ENCODE results near the gene SHQ1.
A peak's percentile ranks its signal among the peaks of the same experiment; 100 is the strongest.

Gene SHQ1

GRCh38 chr3:72847751-72848702 is at the start of gene SHQ1:
SHQ1 (minus strand) TSS chr3:72848445; CDS start chr3:72848340, 105 bp downstream.
- Histone ChIP-seq H3K9me3 (ENCODE audit: low read length) (no peaks in the 10 kb centered on the region), H3K4me1 (ENCODE audit: insufficient read depth, low read length) (peaks cover 14% of the 10 kb centered on the region), H3K36me3 (ENCODE audit: insufficient read depth, low read length) (no peaks in the 10 kb centered on the region), H3K27me3 (ENCODE audit: insufficient read depth, low read length) (peaks cover 8% of the 10 kb centered on the region), H3K4me3 (ENCODE audit: low read length) (peak within 1 kb of the TSS; percentile 61), H2AFZ (ENCODE audit: low read depth, low read length) (peak within 1 kb of the TSS; percentile 72)

- Histone ChIP-seq H3K27me3 (ENCODE audit: insufficient read depth, low read length) (peaks cover 77% of the 10 kb centered on the region), H3K36me3 (ENCODE audit: insufficient read depth, low read length) (no peaks in the 10 kb centered on the region), H3K4me1 (ENCODE audit: insufficient read depth, low read length) (no peaks in the 10 kb centered on the region), H2AFZ (ENCODE audit: low read depth, low read length) (no peak overlapping the region), H3K9me3 (ENCODE audit: low read length) (no peaks in the 10 kb centered on the region), H3K4me3 (ENCODE audit: low read length) (no peak overlapping the region)
These were observed 49.4 kb upstream of the SHQ1 start for GRCh38 chr3:72897758-72898007.

DNA sequence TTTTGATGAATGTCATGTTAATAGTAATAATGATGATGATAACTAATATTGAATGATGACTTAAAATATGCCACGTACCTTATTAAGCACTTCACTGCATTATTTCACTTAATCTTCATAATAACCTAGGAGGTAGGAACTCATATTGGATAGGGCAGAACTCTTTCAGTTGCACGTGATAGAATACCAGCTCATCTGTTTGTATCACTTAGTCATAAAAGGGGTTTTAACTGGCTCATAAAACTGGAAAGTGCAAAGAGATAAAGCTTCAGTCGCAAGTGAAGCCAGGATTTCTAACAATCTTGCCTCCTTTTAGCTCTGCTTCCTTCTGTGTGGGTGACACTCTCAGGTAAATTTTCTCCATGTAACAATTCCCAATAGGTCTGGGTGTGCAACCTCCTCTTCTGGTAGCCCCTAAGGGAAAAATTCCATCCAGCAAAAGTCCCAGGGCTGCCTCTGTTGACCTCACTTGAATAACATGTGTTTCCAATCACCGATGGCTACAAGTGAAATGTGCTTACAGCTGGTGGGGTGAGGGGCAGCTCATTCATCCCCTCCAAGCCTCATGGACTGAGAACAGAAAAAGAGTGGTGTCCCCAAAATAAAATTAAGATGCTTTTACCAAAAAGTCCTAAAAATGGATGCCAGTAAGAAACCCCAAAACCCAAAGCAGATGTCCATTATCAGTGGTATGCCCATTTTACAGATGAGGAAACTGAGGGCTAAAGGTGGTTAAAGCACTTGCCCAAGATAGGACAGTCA is 48.9 kb upstream of the SHQ1 start:
- Histone ChIP-seq H3K27me3 (ENCODE audit: insufficient read depth, low read length) (peaks cover 79% of the 10 kb centered on the region), H2AFZ (ENCODE audit: low read depth, low read length) (no peak overlapping the region), H3K9me3 (ENCODE audit: low read length) (no peaks in the 10 kb centered on the region), H3K4me3 (ENCODE audit: low read length) (no peak overlapping the region), H3K36me3 (ENCODE audit: insufficient read depth, low read length) (no peaks in the 10 kb centered on the region), H3K4me1 (ENCODE audit: insufficient read depth, low read length) (no peaks in the 10 kb centered on the region)

DNA sequence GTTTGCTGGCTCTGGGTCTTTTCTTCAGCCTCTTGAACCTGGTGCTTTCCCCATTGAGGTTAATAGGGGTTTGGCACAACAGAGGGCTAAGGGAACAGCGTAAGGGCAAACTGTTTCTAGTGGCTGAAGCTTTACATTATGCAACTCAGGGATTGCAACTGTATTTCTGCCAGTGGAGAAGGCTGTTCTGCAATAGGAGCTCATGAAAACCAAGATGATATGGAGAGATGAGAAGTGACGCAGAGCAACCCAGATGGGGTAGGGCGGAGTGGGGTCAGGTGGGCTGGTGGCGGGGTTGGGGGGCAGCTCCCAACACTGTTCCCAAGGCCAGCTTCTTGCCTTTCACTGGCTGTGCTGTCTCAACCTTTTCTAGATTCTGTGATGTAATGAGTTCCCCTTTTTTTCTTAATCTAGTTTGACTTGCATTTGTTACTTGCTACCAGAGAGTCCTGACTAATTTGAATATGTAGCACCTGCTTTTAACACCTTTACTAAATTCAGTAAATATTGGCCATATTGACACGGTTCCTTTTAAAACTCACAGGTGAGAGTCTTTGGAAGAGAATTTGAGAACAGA is 46.8 kb upstream of the SHQ1 start:
- no peak overlapping the region for H2AFZ ChIP-seq (ENCODE audit: low read depth, low read length)
- peaks cover 93% of the 10 kb centered on the region for H3K27me3 ChIP-seq (ENCODE audit: insufficient read depth, low read length)
- no peaks in the 10 kb centered on the region for H3K4me1 ChIP-seq (ENCODE audit: insufficient read depth, low read length)
- no peaks in the 10 kb centered on the region for H3K36me3 ChIP-seq (ENCODE audit: insufficient read depth, low read length)
- no peak overlapping the region for H3K4me3 ChIP-seq (ENCODE audit: low read length)
- H3K9me3 ChIP-seq (ENCODE audit: low read length): no peaks in the 10 kb centered on the region

GRCh38 chr3:72892870-72893269 is 44.6 kb upstream of the SHQ1 start:
- Histone ChIP-seq H3K4me1 (ENCODE audit: insufficient read depth, low read length) (peaks cover 9% of the 10 kb centered on the region), H3K4me3 (ENCODE audit: low read length) (no peak overlapping the region), H2AFZ (ENCODE audit: low read depth, low read length) (no peak overlapping the region), H3K9me3 (ENCODE audit: low read length) (no peaks in the 10 kb centered on the region), H3K36me3 (ENCODE audit: insufficient read depth, low read length) (no peaks in the 10 kb centered on the region), H3K27me3 (ENCODE audit: insufficient read depth, low read length) (peaks cover 86% of the 10 kb centered on the region)

DNA sequence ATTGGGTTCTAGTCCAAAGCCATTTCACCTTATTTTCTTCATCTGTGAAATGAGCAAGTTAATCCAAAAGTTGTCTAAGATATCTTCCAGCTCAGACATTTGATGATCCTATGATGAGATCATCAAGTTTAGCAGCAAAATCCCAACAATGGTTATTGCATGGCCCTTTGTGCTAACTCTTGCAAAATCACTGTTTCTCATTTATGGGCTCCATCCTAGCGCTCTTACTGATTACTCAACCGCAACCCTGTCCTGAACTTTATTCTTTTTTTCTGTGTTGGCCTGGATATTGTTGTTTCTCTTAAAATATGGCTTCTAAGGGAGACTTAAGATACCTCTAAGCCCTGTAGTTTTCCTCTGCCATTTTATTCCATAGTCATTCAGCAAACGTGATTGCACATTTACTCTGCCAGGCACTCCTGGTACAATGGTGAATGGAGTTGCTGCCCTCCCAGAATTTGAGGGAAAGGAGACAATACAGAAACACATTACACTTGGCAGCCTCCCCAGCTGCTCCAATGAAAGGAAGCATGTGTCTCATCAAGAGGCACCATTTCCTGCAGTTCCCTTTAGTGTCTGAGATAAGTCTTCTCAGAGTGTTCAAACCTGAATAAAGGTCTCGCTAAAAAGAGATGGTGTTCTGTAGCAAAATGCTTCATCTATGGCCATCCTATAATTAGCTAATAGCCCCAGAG is 44.0 kb upstream of the SHQ1 start:
- Histone ChIP-seq H3K9me3 (ENCODE audit: low read length) (no peaks in the 10 kb centered on the region), H3K27me3 (ENCODE audit: insufficient read depth, low read length) (peaks cover 87% of the 10 kb centered on the region), H3K4me1 (ENCODE audit: insufficient read depth, low read length) (peaks cover 15% of the 10 kb centered on the region), H2AFZ (ENCODE audit: low read depth, low read length) (no peak overlapping the region), H3K36me3 (ENCODE audit: insufficient read depth, low read length) (no peaks in the 10 kb centered on the region), H3K4me3 (ENCODE audit: low read length) (no peak overlapping the region)

DNA sequence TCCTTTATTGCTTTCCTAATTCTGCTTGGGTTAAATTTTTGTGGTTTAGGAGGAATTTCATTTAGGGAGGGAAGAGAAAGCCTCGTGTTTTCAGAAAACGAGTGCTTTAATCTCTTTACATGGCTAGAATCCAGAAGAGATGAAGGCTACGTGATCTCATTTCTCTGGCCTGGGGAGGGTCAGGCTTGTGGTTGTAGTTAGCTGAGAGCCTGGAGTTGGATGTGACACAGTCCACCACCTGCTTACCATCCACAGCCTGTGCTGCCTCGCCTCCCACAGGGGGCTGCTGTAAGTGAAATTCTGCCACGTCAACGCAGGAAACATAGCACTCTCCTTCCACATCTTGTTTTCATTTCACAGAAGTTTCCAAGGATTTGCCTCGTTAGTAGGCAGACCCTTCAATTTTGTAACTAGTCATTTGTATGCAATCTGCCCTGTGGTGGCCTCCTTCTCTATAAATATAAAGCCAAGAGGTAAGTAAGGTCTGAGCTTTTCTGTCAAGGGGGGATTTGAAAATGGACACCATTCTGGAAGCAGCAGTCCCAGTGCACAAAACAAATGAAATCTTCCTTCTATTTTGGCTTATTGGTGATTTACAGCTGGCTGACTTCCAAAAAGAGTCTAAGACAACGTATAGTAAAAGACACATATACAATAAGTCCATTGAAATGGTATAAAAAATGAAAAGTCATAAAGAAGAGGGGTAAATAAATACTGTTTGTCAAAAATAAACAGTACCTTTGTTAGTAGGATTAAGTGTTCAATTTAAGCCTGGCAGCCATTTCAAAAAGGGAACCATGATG is 43.0 kb upstream of the SHQ1 start:
- Histone ChIP-seq H3K36me3 (ENCODE audit: insufficient read depth, low read length) (no peaks in the 10 kb centered on the region), H3K9me3 (ENCODE audit: low read length) (no peaks in the 10 kb centered on the region), H3K27me3 (ENCODE audit: insufficient read depth, low read length) (peaks cover 85% of the 10 kb centered on the region), H3K4me3 (ENCODE audit: low read length) (no peak overlapping the region), H2AFZ (ENCODE audit: low read depth, low read length) (no peak overlapping the region), H3K4me1 (ENCODE audit: insufficient read depth, low read length) (peaks cover 16% of the 10 kb centered on the region)

GRCh38 chr3:72890166-72890925 is 42.1 kb upstream of the SHQ1 start:
- no peaks in the 10 kb centered on the region for H3K9me3 ChIP-seq (ENCODE audit: low read length)
- H2AFZ ChIP-seq (ENCODE audit: low read depth, low read length): no peak overlapping the region
- H3K27me3 ChIP-seq (ENCODE audit: insufficient read depth, low read length): peaks cover 86% of the 10 kb centered on the region
- H3K36me3 ChIP-seq (ENCODE audit: insufficient read depth, low read length): no peaks in the 10 kb centered on the region
- no peak overlapping the region for H3K4me3 ChIP-seq (ENCODE audit: low read length)
- H3K4me1 ChIP-seq (ENCODE audit: insufficient read depth, low read length): peaks cover 16% of the 10 kb centered on the region

GRCh38 chr3:72889310-72890165 is 41.3 kb upstream of the SHQ1 start:
- Histone ChIP-seq H3K27me3 (ENCODE audit: insufficient read depth, low read length) (peaks cover 85% of the 10 kb centered on the region), H3K4me3 (ENCODE audit: low read length) (no peak overlapping the region), H3K4me1 (ENCODE audit: insufficient read depth, low read length) (peaks cover 16% of the 10 kb centered on the region), H2AFZ (ENCODE audit: low read depth, low read length) (no peak overlapping the region), H3K9me3 (ENCODE audit: low read length) (peaks cover under 1% of the 10 kb centered on the region), H3K36me3 (ENCODE audit: insufficient read depth, low read length) (no peaks in the 10 kb centered on the region)

- Histone ChIP-seq H3K36me3 (ENCODE audit: insufficient read depth, low read length) (no peaks in the 10 kb centered on the region), H3K4me1 (ENCODE audit: insufficient read depth, low read length) (peaks cover 16% of the 10 kb centered on the region), H3K9me3 (ENCODE audit: low read length) (peaks cover 5% of the 10 kb centered on the region), H2AFZ (ENCODE audit: low read depth, low read length) (no peak overlapping the region), H3K27me3 (ENCODE audit: insufficient read depth, low read length) (peaks cover 85% of the 10 kb centered on the region), H3K4me3 (ENCODE audit: low read length) (no peak overlapping the region)
These were observed 40.5 kb upstream of the SHQ1 start for GRCh38 chr3:72888546-72889309.

Data from neuron (in vitro differentiated cells).